H1 (cell line): ENCODE results near the gene GCSAML. TPM values are rescaled to one million over a fixed set of nuclear protein-coding genes. Genes with fewer than 3 reads are reported as not detected.
A peak's percentile ranks its signal among the peaks of the same experiment; 100 is the strongest.

Experiments
- CTCF ChIA-PET: fragments of 300-600 bp; sonication (Branson Sonifier 250); formaldehyde crosslinking; loops from one replicate; lab custom pipeline; 2021; ENCODE audit not compliant: partially characterized antibody; lab: Charles Lee
- POLR2A ChIA-PET: fragments of 300-600 bp; sonication (Branson Sonifier 250); formaldehyde crosslinking; loops from one replicate; lab custom pipeline; 2021; ENCODE audit warnings: inconsistent platforms; ENCODE audit not compliant: partially characterized antibody; lab: Charles Lee
- DNase-seq, 2 experiments: peaks; one replicate each; pipeline versions ENCODE4 v3.0.0 to v3.0.0-alpha.2; 2010 to 2022; ENCODE audit warnings: low spot score in 2 of 2, low read depth in 1 of 2, mixed read lengths in 1 of 2
- FAIRE-seq: peaks from 2 replicates; lab custom pipeline; 2011; peaks lifted over from hg19 to GRCh38; lab: Jason Lieb, UNC
- H2AFZ ChIP-seq: 2 replicates; pipeline ENCODE4 v1.8.1; 2012; ENCODE audit warnings: low read length, inconsistent platforms
- H2AK5ac ChIP-seq: 2 replicates; pipeline ENCODE4 v1.6.1; 2013; ENCODE audit warnings: low read depth, low read length
- H2BK120ac ChIP-seq: replicated peaks from 2 replicates; pipeline ENCODE3; 2013; ENCODE audit warnings: low read depth, low read length, inconsistent platforms
- H2BK12ac ChIP-seq: 2 replicates; pipeline ENCODE4 v1.6.1; 2013; ENCODE audit warnings: low read depth, low read length
- H2BK15ac ChIP-seq: 2 replicates; pipeline ENCODE4 v1.6.1; 2013; ENCODE audit warnings: low read length
- H2BK20ac ChIP-seq: 2 replicates; pipeline ENCODE4 v1.6.1; 2013; ENCODE audit warnings: low read length
- H2BK5ac ChIP-seq: 2 replicates; pipeline ENCODE4 v1.6.1; 2013; ENCODE audit warnings: low read depth, low read length
- H3K14ac ChIP-seq: 2 replicates; pipeline ENCODE4 v1.6.1; 2013; ENCODE audit warnings: inconsistent platforms; ENCODE audit not compliant: insufficient read length
- H3K18ac ChIP-seq: 2 replicates; pipeline ENCODE4 v1.6.1; 2013; ENCODE audit warnings: low read length; ENCODE audit errors: extremely low read depth
- H3K23ac ChIP-seq: 2 replicates; pipeline ENCODE4 v1.6.1; 2013; ENCODE audit warnings: inconsistent platforms; ENCODE audit not compliant: insufficient read length
- H3K23me2 ChIP-seq: 2 replicates; pipeline ENCODE4 v1.6.1; 2013; ENCODE audit warnings: low read depth, low read length
- H3K27ac ChIP-seq: 2 replicates; pipeline ENCODE4 v1.6.1; 2011; ENCODE audit warnings: low read depth, low read length, inconsistent platforms
- H3K27me3 ChIP-seq, 4 experiments: replicated peaks in 1 of 4; 1 replicate in 1 of 4; 2 replicates in 3 of 4; pipeline versions ENCODE4 v1.6.1 to v1.8.1; 2011 to 2013; ENCODE audit warnings: low read length in 3 of 4, mild to moderate bottlenecking in 3 of 4, inconsistent platforms in 2 of 4, mixed read lengths in 2 of 4, moderate library complexity in 1 of 4; ENCODE audit not compliant: control insufficient read depth in 3 of 4, insufficient read depth in 3 of 4; ENCODE audit errors: extremely low read depth in 1 of 4
- H3K36me3 ChIP-seq, 4 experiments: 2 replicates each; pipeline versions ENCODE4 v1.6.1 to v1.8.1; 2011 to 2013; ENCODE audit warnings: mild to moderate bottlenecking in 4 of 4, low read length in 3 of 4, moderate library complexity in 2 of 4, control low read depth in 1 of 4, inconsistent platforms in 1 of 4; ENCODE audit not compliant: insufficient read depth in 4 of 4, control insufficient read depth in 2 of 4
- H3K4ac ChIP-seq: replicated peaks from 2 replicates; pipeline ENCODE3; 2013; ENCODE audit warnings: low read length, low read depth, mixed read lengths, inconsistent platforms; ENCODE audit not compliant: insufficient read length
- H3K4me1 ChIP-seq, 4 experiments: replicated peaks in 1 of 4; 1 replicate in 1 of 4; 2 replicates in 3 of 4; pipeline versions ENCODE4 v1.6.1 to v1.8.1; 2011 to 2013; ENCODE audit warnings: low read length in 3 of 4, inconsistent platforms in 2 of 4, mixed read lengths in 1 of 4; ENCODE audit not compliant: insufficient read depth in 4 of 4, control insufficient read depth in 3 of 4
- H3K4me2 ChIP-seq, 2 experiments: 2 replicates each; pipeline versions ENCODE4 v1.6.1 to v1.8.1; 2011 to 2013; ENCODE audit warnings: low read depth in 2 of 2, low read length in 2 of 2, control low read depth in 1 of 2, inconsistent platforms in 1 of 2, mild to moderate bottlenecking in 1 of 2; ENCODE audit not compliant: insufficient read depth in 1 of 2
- H3K4me3 ChIP-seq, 4 experiments: fragments of 200-600, 300-600 bp in 1 of 4; sonication (generic), shearing (Covaris generic), sonication (Bioruptor Twin) in 1 of 4; 2 replicates each; pipeline versions ENCODE4 v1.5.1 to v1.8.1; 2011 to 2016; ENCODE audit warnings: low read length in 4 of 4, low read depth in 3 of 4, control low read depth in 2 of 4, inconsistent platforms in 2 of 4, mild to moderate bottlenecking in 2 of 4, mixed read lengths in 1 of 4, moderate library complexity in 1 of 4; ENCODE audit not compliant: insufficient read depth in 2 of 4; ENCODE audit errors: extremely low read depth in 1 of 4
- H3K56ac ChIP-seq: replicated peaks from 2 replicates; pipeline ENCODE3; 2013; ENCODE audit warnings: low read depth, mild to moderate bottlenecking, mixed read lengths, low read length, inconsistent platforms; ENCODE audit not compliant: insufficient read length
- H3K79me1 ChIP-seq: 2 replicates; pipeline ENCODE4 v1.6.1; 2013; ENCODE audit warnings: low read depth, low read length, control low read depth
- H3K79me2 ChIP-seq, 2 experiments: 2 replicates each; pipeline versions ENCODE4 v1.6.1 to v1.8.1; 2012 to 2013; ENCODE audit warnings: low read length in 2 of 2, mild to moderate bottlenecking in 2 of 2, inconsistent platforms in 1 of 2; ENCODE audit not compliant: insufficient read depth in 2 of 2, control insufficient read depth in 1 of 2
- H3K9ac ChIP-seq, 4 experiments: replicated peaks in 1 of 4; 1 replicate in 1 of 4; 2 replicates in 3 of 4; pipeline versions ENCODE4 v1.6.1 to v1.8.1; 2011 to 2013; ENCODE audit warnings: low read depth in 3 of 4, low read length in 3 of 4, control low read depth in 2 of 4, mild to moderate bottlenecking in 2 of 4, moderate library complexity in 2 of 4, inconsistent platforms in 1 of 4; ENCODE audit errors: extremely low read depth in 1 of 4
- H3K9me3 ChIP-seq, 2 experiments: 2 replicates each; pipeline versions ENCODE4 v1.6.1 to v1.8.1; 2012 to 2013; ENCODE audit warnings: mild to moderate bottlenecking in 2 of 2, moderate library complexity in 2 of 2, control low read depth in 1 of 2, inconsistent platforms in 1 of 2, low read depth in 1 of 2, low read length in 1 of 2, mixed read lengths in 1 of 2; ENCODE audit not compliant: insufficient read depth in 2 of 2
- H4K20me1 ChIP-seq, 2 experiments: replicated peaks in 1 of 2; 2 replicates each; pipeline versions ENCODE3 to v1.8.1; 2011 to 2013; ENCODE audit warnings: inconsistent platforms in 2 of 2, low read length in 2 of 2, mild to moderate bottlenecking in 1 of 2; ENCODE audit not compliant: insufficient read depth in 2 of 2, control insufficient read depth in 1 of 2
- H4K5ac ChIP-seq: 2 replicates; pipeline ENCODE4 v1.6.1; 2013; ENCODE audit warnings: low read length, low read depth, mixed read lengths, inconsistent platforms; ENCODE audit not compliant: insufficient read length
- H4K8ac ChIP-seq: 2 replicates; pipeline ENCODE4 v1.8.0; 2013; ENCODE audit warnings: mild to moderate bottlenecking, moderate library complexity, low read length, inconsistent platforms; ENCODE audit not compliant: insufficient read depth; ENCODE audit errors: extremely low read depth
- H4K91ac ChIP-seq: replicated peaks from 2 replicates; pipeline ENCODE3; 2013; ENCODE audit warnings: low read length, mixed read lengths, inconsistent platforms; ENCODE audit not compliant: insufficient read length
- BRCA1 ChIP-seq: IDR thresholded peaks from 2 replicates; pipeline ENCODE4 v1.6.1; 2012; ENCODE audit warnings: low read depth, low read length, improper control_type of control experiment
- CBX5 ChIP-seq: fragments of 300-800, 300-1000 bp; sonication (generic); IDR thresholded peaks from 2 replicates; pipeline ENCODE4 v1.7.1; 2016; ENCODE audit warnings: antibody characterized with exemption, low read length, low read depth
- CREB1 ChIP-seq: IDR thresholded peaks from 2 replicates; pipeline ENCODE4 v1.6.1; 2012; ENCODE audit warnings: inconsistent platforms
- GTF2F1 ChIP-seq: IDR thresholded peaks from 2 replicates; pipeline ENCODE4 v1.6.1; 2012; ENCODE audit warnings: low read depth, low read length, improper control_type of control experiment, borderline replicate concordance
- KDM1A ChIP-seq: fragments of 200-600, 300-600 bp; sonication (generic); IDR thresholded peaks from 2 replicates; pipeline ENCODE4 v1.7.1; 2016; ENCODE audit warnings: mild to moderate bottlenecking, low read length, borderline replicate concordance
- KDM4A ChIP-seq: IDR thresholded peaks from one replicate; pipeline ENCODE4 v1.7.1; 2012; ENCODE audit warnings: low read depth, mild to moderate bottlenecking, moderate library complexity, low read length, inconsistent platforms; ENCODE audit not compliant: severe bottlenecking
- POU5F1 ChIP-seq: IDR thresholded peaks from 2 replicates; pipeline ENCODE4 v1.6.1; 2011; ENCODE audit warnings: low read depth, mild to moderate bottlenecking, low read length, moderate library complexity
- RFX5 ChIP-seq: IDR thresholded peaks from 2 replicates; pipeline ENCODE4 v1.6.1; 2011; ENCODE audit warnings: low read depth, low read length, improper control_type of control experiment, borderline replicate concordance
- RXRA ChIP-seq: IDR thresholded peaks from 2 replicates; pipeline ENCODE4 v1.6.1; 2011; ENCODE audit warnings: low read depth, mild to moderate bottlenecking, low read length, moderate library complexity; ENCODE audit not compliant: insufficient read depth
- TEAD4 ChIP-seq: IDR thresholded peaks from 2 replicates; pipeline ENCODE4 v1.6.1; 2012; ENCODE audit warnings: low read depth, low read length, inconsistent platforms, mixed read lengths
- WGBS, 2 experiments: shearing (Covaris generic) in 1 of 2; methylation state at CpG; one replicate each; pipeline versions ENCODE4 v1.1.6 to v1.1.7; 2013 to 2015; ENCODE audit warnings: low lambda C conversion rate in 2 of 2, mixed read lengths in 2 of 2, inconsistent platforms in 1 of 2, low coverage in 1 of 2, missing lambda C conversion rate in 1 of 2; ENCODE audit not compliant: insufficient replicate concordance in 2 of 2, insufficient coverage in 1 of 2, insufficient read length in 1 of 2; ENCODE audit errors: extremely low coverage in 1 of 2, missing lambda C conversion rate in 1 of 2; 5-methylcytosine and 5-hydroxymethylcytosine counted together
- long read RNA-seq, 2 experiments: library from RNA in 1 of 2; library from capped mRNA in 1 of 2; stranded (forward); transcript quantifications; one replicate each; pipeline ENCODE4 v2.0.0, GENCODE V29; 2021; ENCODE audit warnings: inconsistent platforms in 1 of 2
- polyA minus RNA-seq, 3 experiments: library from RNA; depleted of rRNA, polyadenylated mRNA; stranded (reverse); fragments of >200 nt; gene quantifications; 1 replicate in 2 of 3; 2 replicates in 1 of 3; pipeline ENCODE4 v1.2.3, GENCODE V29; 2011
- polyA plus RNA-seq, 7 experiments: library from polyadenylated mRNA; depleted of rRNA in 3 of 7; stranded (reverse) in 5 of 7; unstranded in 2 of 7; fragments of >200 nt in 5 of 7; fragments of 200-250 nt in 2 of 7; gene quantifications; 1 replicate in 5 of 7; 2 replicates in 1 of 7; 4 replicates in 1 of 7; pipeline versions ENCODE4 v1.2.1 to v1.2.3, GENCODE V29; 2011 to 2013; ENCODE audit warnings: missing spikeins in 2 of 7, mixed read lengths in 2 of 7
- total RNA-seq: library from RNA; stranded (reverse); fragmentation: NEBNext Ultra II Directional; extraction: Animal tissue kit (Norgen Biotek cat#: 25700); gene quantifications from 2 replicates; pipeline ENCODE4 v1.2.1, GENCODE V29; 2021
- TF ChIP-seq, protein P1 (sequence below): IDR thresholded peaks from 2 replicates; pipeline ENCODE4 v1.6.1; 2012; ENCODE audit warnings: low read length, inconsistent platforms

Gene GCSAML
- not detected in 2 replicates for total RNA-seq
- polyA plus RNA-seq (2011; rRNA removed) = not detected in 2 replicates
- polyA plus RNA-seq (2011; cell fraction: cytosol; rRNA removed) = not detected
- polyA plus RNA-seq (2011; cell fraction: nucleus; rRNA removed) = not detected
- polyA plus RNA-seq (2012, experiment 1 of 2) = not detected in 4 replicates
- polyA plus RNA-seq (2012, experiment 2 of 2) = not detected
- not detected for polyA plus RNA-seq (2013, experiment 1 of 2)
- not detected for polyA plus RNA-seq (2013, experiment 2 of 2)
- not detected in 2 replicates for polyA minus RNA-seq (2011; rRNA and poly(A)+ RNA removed)
- not detected for polyA minus RNA-seq (2011; cell fraction: cytosol; rRNA and poly(A)+ RNA removed)
- polyA minus RNA-seq (2011; cell fraction: nucleus; rRNA and poly(A)+ RNA removed) = not detected
- long read RNA-seq, experiment 1 = 0 reads
- long read RNA-seq, experiment 2 = 0 reads

DNA sequence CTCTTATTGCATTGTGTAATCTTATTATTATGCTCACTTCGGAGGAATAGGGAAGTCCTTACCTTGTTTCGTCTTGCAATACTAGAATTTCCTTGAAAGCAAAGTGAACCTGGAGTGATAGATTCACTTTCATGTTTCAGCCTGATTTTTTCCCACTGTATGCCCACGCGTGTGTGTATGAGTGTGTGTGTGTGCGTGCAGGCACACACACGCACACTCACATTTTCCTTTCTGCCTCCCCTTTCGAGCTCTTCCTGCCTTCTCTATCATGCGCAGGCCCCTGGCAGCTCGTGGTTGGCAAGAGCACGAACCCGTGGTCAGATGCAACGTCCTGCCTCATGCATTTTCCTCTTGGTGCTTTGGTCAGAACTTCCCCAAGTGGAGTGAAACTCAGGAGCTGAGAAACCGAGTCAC, at the start of gene GCSAML:
TSS of gene GCSAML (plus strand) at position 366 of the 414 bp plus-strand sequence. CDS start 58 bp downstream, outside the sequence.
- H3K23ac ChIP-seq = no peak within 1 kb of the TSS
- no peak within 1 kb of the TSS for H3K4ac ChIP-seq
- H3K14ac ChIP-seq = no peak within 1 kb of the TSS
- H3K9ac ChIP-seq = no peak within 1 kb of the TSS
- H2BK15ac ChIP-seq = no peak within 1 kb of the TSS
- H3K9me3 ChIP-seq = peaks cover 16 to 46% of the 10 kb centered on the region in 2 experiments
- no peaks in the 10 kb centered on the region for H3K36me3 ChIP-seq
- H4K5ac ChIP-seq = no peak within 1 kb of the TSS
- H2BK12ac ChIP-seq = peak within 1 kb of the TSS; percentile 30; the same call in 1 of the 2 replicates
- H3K18ac ChIP-seq = no peak within 1 kb of the TSS
- no peak within 1 kb of the TSS for H3K4me3 ChIP-seq
- no peak within 1 kb of the TSS for H3K27ac ChIP-seq
- H3K27me3 ChIP-seq = no peaks in the 10 kb centered on the region
- H3K79me2 ChIP-seq = no peaks in the 10 kb centered on the region
- 0 out of 2 replicates have a peak within 1 kb of the TSS, but pooled peaks have one; percentile 45 for H2BK5ac ChIP-seq
- H3K4me1 ChIP-seq = no peaks in the 10 kb centered on the region; a peak in 2 of 7 replicates
- no peak within 1 kb of the TSS for H2AFZ ChIP-seq
- no peaks in the 10 kb centered on the region for H4K20me1 ChIP-seq
- H3K56ac ChIP-seq = no peak within 1 kb of the TSS
- H3K23me2 ChIP-seq = no peaks in the 10 kb centered on the region
- peak within 1 kb of the TSS; percentile 25 for H4K91ac ChIP-seq
- FAIRE-seq = no peak
- no peak within 1 kb of the TSS for H2BK120ac ChIP-seq
- ChIA-PET CTCF (interaction anchor here (0.6 to 0.8 kb wide), 2 partner anchors 159 to 1242 kb away, joined by 3 to 4 read pairs; no protein-coding TSS in a partner anchor), POLR2A (no interaction called here)
- no peak within 1 kb of the TSS for H2AK5ac ChIP-seq
- H3K4me2 ChIP-seq = no peak within 1 kb of the TSS
- WGBS, 2 experiments = 88% methylated on average over 12 of the region's 13 CpGs; no CpG with 5 or more reads in 1 of the 2 experiments
- no peak within 1 kb of the TSS for H4K8ac ChIP-seq
- no peak within 1 kb of the TSS for H2BK20ac ChIP-seq
- no peak for DNase-seq
- H3K79me1 ChIP-seq = no peaks in the 10 kb centered on the region
- TF ChIP-seq GTF2F1 = no peak
- TF ChIP-seq CREB1 = no peak
- TF ChIP-seq TEAD4 = no peak
- TF ChIP-seq RXRA = no peak
- TF ChIP-seq, protein P1, sequence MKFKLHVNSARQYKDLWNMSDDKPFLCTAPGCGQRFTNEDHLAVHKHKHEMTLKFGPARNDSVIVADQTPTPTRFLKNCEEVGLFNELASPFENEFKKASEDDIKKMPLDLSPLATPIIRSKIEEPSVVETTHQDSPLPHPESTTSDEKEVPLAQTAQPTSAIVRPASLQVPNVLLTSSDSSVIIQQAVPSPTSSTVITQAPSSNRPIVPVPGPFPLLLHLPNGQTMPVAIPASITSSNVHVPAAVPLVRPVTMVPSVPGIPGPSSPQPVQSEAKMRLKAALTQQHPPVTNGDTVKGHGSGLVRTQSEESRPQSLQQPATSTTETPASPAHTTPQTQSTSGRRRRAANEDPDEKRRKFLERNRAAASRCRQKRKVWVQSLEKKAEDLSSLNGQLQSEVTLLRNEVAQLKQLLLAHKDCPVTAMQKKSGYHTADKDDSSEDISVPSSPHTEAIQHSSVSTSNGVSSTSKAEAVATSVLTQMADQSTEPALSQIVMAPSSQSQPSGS = no peak
- no peak for TF ChIP-seq KDM1A
- no peak for TF ChIP-seq RFX5
- no peak for TF ChIP-seq KDM4A
- no peak for TF ChIP-seq CBX5
- no peak for TF ChIP-seq BRCA1
- TF ChIP-seq POU5F1 = no peak
